Transverse colon (tissue), 4 donors: ENCODE data around the gene DYRK4.

ENCODE experiments used
- CTCF ChIP-seq, 5 experiments: fragments of 200-600 bp in 3 of 5; fragments of 450-650 bp in 2 of 5; sonication (generic) in 3 of 5; IDR thresholded peaks; 1 replicate in 2 of 5; 2 replicates in 3 of 5; pipeline ENCODE4 v1.5.1; 2016 to 2017; ENCODE audit warnings: antibody characterized with exemption in 5 of 5, inconsistent platforms in 3 of 5, mild to moderate bottlenecking in 2 of 5, moderate library complexity in 1 of 5
- EP300 ChIP-seq: sonication (generic); formaldehyde crosslinking; IDR thresholded peaks from one replicate; pipeline ENCODE4 v1.6.1; 2017; ENCODE audit warnings: antibody characterized with exemption, low read depth
- POLR2A ChIP-seq: fragments of 450-650 bp; IDR thresholded peaks from one replicate; pipeline ENCODE4 v1.6.1; 2016; ENCODE audit warnings: antibody characterized with exemption, mild to moderate bottlenecking, moderate library complexity
- POLR2AphosphoS5 ChIP-seq, 3 donors: sonication (generic); formaldehyde crosslinking; IDR thresholded peaks; one replicate each; pipeline ENCODE4 v1.6.1; 2016; ENCODE audit warnings: antibody characterized with exemption in 3 of 3

- TF ChIP-seq POLR2AphosphoS5 (IDR thresholded peaks at IDR 0.05) (no peak), CTCF (IDR thresholded peaks at IDR 0.05) (no peak), POLR2A (no peak), EP300 (no peak)
Observed at GRCh38 chr12:4589941-4590340, 27.9 kb downstream of the DYRK4 start.
